OCI-LY1 (cell line): ENCODE measurements around the gene MTPN.

Source experiments
- EZH2 ChIP-seq: fragments of 200-600 bp; sonication (generic), shearing (Covaris generic); IDR thresholded peaks from 2 replicates; pipeline ENCODE4 v1.8.0; 2017; ENCODE audit warnings: borderline replicate concordance, mixed run types, mild to moderate bottlenecking, antibody characterized with exemption, low read length, moderate library complexity, mixed read lengths
- TF ChIP-seq, protein P1 (sequence below): fragments of 200-600 bp; sonication (generic), shearing (Covaris generic); IDR thresholded peaks from 2 replicates; pipeline ENCODE4 v1.5.1; 2017; ENCODE audit warnings: mild to moderate bottlenecking, antibody characterized with exemption, low read length, moderate library complexity, mixed read lengths

GRCh38 chr7:135975166-135975565 lies 2.0 kb downstream of the MTPN start:
- TF ChIP-seq, protein P1, sequence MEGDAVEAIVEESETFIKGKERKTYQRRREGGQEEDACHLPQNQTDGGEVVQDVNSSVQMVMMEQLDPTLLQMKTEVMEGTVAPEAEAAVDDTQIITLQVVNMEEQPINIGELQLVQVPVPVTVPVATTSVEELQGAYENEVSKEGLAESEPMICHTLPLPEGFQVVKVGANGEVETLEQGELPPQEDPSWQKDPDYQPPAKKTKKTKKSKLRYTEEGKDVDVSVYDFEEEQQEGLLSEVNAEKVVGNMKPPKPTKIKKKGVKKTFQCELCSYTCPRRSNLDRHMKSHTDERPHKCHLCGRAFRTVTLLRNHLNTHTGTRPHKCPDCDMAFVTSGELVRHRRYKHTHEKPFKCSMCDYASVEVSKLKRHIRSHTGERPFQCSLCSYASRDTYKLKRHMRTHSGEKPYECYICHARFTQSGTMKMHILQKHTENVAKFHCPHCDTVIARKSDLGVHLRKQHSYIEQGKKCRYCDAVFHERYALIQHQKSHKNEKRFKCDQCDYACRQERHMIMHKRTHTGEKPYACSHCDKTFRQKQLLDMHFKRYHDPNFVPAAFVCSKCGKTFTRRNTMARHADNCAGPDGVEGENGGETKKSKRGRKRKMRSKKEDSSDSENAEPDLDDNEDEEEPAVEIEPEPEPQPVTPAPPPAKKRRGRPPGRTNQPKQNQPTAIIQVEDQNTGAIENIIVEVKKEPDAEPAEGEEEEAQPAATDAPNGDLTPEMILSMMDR = no peak
- no peak for TF ChIP-seq EZH2
